HG03060 (cell line): ENCODE data around the gene NUP93.

Experiments used
- ATAC-seq: cut with Tn5 transposase; IDR thresholded peaks from one replicate; pipeline ENCODE4 v1.9.1; 2021; ENCODE audit warnings: low read depth, moderate number of reproducible peaks; ENCODE audit not compliant: unreplicated experiment

The NUP93 gene

DNA sequence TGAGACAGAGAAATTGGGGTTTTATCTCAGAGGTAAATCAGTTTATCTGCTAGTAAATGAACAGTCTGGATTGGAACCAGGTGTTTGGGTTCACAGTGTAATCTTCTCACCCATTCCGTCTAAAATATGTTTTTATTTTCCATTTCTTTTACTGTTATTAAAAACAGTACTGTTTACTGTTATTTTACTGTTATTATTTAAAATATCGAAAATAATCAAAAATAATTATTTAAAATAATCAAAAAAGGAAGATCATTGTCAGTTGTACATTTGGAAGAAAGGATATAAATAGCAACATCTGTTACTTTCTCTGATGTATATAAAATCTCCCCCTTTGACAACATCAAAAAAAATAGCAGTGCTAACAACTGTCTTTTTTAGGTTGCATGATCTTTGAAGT lies 11.5 kb downstream of the NUP93 start:
- no peak for ATAC-seq

DNA sequence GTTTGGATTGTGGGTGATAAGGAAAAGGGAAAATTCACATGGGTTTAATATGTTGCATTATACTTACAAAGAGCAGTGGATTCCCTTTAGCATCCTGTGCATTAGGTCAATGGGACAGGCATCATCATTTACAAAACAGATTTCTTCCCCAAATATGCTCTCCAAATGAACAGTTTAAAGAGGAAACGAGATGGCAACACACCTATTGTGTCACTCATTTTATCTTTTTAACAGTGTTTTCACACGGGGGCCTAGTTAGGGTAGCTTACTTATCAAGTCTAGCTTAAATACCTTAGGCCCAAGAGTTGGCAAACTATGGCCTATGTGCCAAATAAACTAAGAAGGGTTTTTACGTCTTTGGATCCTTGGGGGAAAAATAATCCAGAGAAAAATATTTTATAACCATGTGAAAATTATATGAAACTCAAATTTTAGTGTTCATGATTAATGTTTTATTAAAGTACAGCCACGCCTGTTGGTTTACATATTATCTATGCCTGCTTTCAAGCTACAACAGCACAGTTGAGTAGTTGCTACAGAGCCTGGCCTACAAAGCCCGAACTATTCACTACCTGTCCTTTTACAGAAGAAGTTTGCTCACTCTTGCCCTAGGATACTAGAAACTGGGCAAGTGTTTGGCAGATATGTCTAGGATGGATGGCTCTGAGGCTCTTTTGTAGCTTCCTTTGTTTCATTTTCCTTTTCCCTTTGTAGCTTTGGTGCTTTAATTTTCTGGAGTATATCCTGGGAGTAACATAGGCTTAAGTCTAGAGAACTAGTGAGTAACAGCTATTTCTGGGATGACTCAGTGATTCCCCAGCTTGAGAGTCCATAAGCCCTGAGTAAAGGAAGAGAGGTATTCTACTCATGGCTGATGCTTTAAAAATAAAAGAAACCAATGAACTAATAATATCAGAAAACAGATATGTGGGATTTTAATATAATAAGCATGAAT lies 12.4 kb downstream of the NUP93 start:
- ATAC-seq, result no peak

DNA sequence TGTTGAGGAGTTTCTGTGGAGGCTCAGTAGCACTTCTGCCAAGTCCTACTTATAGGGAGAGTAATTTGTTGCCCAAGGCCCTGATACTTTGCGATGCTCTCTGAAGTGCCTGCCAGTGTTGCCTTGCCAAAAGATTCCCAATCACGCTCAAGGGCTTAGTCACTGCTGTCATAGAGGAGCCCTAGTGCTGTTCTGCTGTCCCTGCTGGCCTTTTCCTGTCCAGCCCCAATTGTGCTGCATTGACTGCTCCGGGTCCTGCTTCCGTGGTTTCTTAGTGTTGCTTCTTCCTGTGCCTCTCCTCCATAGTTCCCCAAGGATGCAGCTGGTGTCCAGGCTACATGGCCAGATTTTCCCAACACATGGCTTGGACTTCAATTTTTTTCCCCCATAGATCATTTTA lies 13.9 kb downstream of the NUP93 start:
- no peak for ATAC-seq

DNA sequence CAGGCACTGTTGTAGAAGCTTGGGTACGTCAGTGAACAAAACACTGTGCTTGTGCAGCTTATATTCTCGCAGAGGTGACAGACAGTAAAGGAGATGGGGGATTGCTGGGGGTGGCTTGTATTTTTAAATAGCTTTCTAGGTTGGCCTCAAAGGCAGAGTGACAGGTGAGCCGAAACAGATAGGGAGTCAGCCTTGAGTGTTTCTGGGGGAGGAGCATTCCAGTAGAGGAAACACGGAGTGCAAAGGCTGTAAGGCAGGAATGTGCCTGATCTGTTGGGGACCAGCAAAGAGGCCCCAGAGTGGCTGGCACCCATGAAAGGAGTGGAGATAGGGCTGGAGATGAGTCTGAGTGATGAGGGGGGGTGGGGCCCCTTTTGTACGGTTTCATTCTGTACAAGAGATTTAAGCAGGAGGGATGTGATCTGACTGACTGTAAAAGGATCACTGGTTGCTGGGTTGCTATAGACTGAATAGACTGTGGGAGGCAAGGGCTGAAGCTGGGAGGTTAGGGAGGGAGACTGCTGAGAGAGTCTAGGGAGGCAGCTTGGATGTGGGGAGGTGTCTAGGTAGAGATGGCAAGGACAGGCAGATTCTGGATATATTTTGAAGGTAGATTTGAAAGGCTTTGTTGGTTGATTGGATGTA lies 15.2 kb downstream of the NUP93 start:
- ATAC-seq, result no peak

DNA sequence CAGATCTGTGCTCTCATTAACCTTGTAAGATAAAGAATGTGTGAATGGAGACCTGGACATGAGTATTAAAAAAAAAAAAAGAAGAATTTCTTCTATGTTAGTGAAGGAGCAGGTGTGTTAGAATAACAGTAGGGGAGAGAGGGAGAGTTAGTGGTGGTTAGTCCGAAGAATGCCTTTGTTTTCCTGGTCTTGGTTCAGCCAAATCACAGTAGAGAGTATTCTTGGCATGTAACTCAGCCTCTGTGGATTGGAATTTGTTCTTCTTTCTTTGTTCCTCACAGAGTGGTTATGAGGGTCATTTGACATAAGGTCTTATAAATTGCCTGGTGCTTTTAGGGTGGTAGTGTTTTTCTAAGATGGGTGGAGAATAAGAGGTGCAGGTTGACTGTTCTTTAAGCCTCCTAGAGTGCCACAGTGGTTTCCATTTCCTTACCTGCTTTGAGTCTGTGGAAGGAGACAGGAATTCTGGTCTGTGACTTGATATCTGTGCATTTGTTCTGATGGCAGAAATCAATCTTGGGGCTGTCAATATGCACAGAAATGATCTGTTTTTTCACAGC lies 17.6 kb downstream of the NUP93 start:
- ATAC-seq, result no peak

DNA sequence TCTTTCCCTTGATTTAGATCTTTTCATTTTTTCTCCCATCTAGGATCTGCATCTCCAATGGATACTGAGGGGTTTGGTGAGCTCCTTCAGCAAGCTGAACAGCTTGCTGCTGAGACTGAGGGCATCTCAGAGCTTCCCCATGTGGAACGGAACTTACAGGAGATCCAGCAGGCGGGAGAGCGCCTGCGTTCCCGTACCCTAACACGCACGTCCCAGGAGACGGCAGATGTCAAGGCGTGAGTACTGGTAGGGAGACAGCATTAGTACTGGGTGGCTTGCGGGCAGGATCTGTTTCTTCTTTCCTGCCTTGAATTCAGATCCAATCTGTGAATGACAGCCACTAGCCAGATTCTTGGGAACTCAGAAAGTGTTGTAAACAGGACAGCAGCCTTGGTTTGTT lies 18.3 kb downstream of the NUP93 start:
- ATAC-seq, result no peak

DNA sequence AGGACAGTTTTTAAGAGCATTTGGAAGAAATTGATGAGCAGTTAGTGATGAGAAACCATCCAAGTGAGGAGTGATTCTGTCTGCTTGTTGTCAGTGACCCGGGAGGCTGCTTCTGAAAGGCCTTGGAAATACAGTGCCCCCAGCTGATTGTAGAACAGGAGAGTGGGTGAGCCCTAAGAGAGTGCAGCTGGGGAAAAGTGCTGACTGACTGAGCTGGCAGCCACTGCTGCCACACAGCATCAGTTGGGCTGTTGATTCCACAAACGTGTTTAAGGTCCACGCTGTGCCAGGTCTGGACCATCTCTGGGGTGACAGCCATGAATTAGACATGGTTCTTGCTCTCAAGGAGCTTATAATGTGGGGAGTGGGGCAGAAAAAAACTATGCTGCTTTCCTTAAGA lies 18.9 kb downstream of the NUP93 start:
- ATAC-seq, result no peak

DNA sequence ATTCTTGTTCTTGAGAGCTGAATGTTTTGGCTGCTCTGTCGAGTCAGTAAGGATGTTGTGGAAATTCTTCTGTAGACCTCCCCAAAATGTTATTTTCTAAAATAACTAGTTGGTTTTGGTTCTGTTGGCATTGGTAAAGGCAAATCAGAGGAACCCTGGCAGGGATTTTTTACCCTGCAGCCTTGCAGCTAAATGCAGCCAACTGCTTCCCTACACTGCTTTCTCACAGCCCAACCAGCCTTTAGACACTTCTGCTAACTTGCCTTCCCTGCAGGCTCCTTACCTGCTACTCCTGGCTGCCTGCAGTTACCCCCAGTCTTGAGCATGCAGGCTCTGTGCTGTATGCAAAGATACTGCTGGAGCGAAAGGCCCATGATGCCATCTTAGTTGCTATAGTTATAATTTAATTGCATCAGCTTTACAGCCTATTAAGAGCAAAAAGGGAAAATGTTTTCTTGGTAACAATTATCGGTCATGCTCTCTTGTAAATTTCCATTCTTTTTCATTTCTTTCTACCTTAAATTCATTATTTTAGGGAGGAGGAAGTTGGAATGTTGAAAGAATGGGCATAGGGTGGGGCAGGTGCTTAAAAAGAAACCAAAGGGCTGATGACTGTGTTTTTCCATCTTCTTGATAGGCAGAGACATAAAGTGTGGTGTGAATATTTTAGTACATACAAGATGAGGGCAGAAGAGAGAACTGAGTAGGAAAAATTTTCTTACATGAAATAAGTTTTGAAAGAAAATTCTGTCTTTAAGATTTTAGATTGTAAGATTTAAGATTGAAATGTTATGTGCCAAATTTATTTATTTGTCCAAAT lies 20.0 kb downstream of the NUP93 start:
- ATAC-seq, result no peak

DNA sequence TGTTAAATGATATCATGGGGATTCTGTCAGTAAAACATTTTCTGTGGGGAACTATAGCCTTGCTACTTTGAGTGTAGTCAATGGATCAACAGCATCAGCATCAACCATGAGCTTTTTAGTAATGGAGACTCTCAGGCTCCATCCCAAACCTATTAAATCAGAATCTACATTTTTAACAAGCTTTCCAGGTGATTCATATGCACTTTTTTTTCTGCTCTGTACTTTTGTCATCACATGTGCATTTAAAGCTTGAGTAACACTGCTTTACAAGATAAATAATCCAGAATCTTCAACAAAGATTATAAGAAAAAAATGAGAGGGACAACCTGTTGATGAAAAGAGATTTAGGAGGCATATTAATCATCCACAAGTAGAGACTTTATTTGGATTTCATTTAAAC lies 23.5 kb downstream of the NUP93 start:
- no peak for ATAC-seq

DNA sequence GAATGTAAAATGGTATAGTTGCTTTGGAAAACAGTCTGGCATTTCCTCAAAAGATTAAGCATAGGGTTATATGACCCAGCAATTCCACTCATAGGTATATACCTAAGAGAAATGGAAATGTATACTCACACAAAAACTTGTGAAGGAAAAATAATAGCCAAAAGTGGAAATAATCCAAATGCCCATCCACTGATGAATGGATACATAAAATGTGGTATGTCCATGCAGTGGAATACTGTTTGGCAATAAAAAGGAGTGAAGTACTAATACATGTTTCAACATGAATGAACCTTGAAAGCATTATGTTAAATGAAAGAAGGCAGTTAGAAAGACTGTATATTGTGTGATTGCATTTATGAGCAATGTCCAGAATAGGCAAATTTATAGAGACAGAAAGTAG lies 25.1 kb downstream of the NUP93 start:
- ATAC-seq, result no peak

DNA sequence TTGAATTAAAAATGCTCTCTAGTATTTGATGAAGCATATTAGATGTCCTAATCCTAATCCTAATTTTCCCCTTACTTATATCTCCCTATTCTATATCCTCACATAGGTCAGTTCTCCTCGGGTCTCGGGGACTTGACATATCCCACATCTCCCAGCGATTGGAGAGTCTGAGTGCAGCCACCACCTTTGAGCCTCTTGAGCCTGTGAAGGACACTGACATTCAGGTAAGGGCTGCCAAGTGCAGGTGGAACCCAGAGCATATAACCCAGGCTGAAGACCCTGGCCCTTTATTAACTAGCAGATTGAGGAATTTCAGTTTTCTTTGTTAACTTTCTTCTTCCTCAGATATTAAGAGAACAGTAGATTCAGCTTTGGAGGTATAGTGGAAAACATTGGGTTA lies 28.5 kb downstream of the NUP93 start:
- ATAC-seq, result no peak

DNA sequence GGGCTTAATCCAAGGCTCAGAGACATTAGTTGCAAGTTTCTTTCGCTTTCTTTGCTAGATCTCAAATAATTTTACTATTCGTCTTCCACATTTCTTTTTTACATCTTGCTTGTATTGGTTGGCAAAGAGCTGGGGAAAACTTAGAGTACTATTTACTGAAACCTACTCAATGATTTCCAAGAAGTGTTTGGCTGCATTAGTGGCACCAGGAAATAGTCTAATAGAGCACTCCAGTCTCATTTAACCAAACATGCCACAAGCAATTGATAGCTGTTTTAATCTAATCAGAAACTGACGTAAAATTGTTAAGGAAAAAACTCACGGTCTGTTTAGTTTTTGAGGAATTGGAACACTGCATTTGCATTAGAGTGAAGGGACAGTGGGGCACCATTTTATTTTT lies 29.0 kb downstream of the NUP93 start:
- ATAC-seq, result no peak

DNA sequence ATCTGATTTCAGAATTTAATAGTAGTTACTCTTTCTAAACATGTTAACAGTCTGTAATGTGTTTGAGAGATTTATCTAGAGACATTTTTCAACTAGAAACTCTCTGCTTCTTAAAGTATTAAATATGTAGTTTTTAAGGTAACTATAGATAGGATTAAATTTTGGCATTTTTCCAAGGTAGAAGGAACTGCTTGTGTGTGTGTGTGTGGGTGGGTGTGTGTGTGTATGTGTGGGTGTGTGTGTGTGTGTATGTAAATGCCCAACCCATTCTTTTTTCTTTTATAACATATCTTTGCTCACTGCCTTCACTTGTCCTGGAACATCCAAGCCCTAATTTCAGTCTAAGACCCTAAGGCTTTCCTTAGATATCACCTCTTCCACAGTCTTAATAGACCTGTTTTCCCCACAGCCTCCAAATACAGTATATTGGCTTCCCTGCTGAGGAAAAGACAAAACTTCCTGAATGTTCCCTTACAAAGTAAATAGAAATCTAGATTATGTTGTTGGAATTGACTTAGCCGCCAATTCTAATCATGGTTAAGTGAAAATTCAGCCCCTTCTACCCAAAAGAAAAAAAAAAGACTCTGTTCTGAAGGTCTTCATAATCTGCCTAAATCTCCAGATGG lies 33.5 kb downstream of the NUP93 start:
- no peak for ATAC-seq

DNA sequence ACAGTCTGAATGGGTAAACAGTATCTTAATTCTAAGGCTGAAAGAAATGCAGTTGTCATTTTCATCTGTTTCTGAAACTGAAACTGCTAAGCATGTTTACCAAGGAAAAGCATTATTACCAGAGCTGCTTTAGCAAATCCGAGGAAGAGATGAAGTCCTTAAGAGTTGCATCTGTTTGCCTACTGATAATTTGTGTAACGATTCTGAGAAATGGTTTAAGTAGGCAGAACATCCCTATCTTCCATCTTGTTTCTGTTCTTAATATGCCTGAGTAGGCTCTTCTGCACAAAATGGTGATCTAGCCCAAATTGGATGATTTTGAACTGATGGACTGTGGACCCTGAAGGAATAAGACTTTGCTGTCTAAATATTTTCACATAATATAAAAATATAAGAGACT lies 34.9 kb downstream of the NUP93 start:
- ATAC-seq, result no peak

DNA sequence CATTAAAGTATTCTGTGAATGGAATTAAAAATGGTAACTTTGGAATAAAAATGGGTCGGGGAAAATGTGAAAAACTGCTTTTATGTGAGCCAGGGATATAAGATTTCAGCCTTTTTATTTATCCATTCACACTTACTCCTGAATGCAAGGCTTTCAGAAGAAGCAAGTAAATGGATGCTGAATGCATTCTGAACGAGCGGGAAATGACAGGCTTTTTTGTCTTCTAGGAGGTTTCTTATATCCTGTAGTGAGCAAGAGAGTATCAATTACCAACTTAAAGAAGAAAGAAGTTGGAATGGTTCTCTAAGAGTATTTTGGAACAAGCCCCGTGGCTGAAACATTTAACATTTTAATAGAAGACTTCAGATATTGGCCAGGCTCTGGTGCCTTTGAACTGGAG lies 36.0 kb downstream of the NUP93 start:
- no peak for ATAC-seq

DNA sequence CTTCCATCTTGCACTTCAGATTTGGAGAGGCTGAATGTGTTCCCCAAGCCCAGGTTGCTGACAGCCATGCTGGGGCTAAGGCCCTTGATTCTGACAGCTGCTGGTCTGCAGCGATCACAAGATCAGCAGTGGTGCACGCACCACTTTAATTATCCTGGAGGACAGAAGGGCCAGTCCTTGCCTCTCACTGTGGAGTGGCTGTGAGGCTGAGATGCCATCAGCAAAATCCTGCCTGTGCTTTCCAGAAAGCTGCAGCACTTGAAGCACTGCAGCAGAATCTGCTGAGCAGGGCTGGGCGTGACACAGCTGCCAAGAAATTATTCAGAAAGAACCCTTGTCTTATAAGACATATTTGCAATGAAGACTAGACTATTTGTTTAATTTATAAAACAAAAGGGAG lies 37.1 kb downstream of the NUP93 start:
- no peak for ATAC-seq

DNA sequence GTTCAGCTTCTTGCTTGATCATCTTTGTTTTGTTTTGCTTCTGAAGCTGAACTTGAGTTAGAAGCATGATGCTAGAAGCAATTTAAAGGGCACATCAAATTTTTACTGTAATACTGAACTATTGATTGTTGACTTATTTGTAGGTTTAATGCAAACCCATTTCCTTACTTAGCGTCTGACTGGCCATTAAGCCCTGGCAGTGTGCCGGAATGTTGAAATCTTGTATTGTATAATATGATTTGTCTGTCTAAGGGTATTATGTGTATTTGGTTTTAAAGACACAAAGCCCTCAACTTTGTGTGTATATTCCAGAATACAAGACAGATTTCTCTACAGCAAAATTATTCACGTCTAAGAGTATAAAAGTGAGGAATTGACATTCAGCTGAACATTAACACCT lies 39.7 kb downstream of the NUP93 start:
- ATAC-seq, result no peak

DNA sequence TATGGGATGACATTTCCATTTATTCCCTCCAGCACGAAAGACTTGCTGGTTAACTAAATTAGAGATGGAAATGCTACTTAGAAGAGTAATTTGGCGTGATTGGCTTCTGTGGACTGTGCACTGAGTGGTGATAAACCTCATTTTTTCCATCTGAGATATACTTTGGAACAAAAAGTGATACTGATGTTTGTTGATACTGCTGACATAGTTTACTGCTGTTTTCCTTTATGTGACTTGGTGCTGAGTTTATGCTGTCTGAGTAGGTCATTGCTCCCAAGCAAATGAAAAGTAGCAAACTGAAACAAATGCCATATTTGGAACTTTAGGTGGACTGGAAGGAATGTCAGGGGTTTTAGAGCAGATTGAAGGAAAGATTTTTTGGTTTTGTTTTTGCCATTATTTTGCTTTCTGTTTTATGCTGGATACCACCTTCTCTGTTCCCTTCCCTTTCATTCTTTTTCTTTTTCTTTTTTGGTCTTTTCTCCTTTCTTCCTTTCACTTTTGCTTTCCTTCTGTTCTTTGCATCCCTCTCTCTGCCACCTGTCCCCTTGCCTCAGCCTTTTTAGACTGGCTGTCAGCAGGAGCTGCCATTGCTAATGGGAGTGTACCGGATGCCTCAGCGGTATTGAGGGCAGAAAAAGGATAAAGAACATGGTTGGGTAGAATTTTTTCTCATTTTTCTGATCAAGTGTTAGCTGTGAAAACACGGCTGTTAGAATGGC lies 41.8 kb downstream of the NUP93 start:
- no peak for ATAC-seq

DNA sequence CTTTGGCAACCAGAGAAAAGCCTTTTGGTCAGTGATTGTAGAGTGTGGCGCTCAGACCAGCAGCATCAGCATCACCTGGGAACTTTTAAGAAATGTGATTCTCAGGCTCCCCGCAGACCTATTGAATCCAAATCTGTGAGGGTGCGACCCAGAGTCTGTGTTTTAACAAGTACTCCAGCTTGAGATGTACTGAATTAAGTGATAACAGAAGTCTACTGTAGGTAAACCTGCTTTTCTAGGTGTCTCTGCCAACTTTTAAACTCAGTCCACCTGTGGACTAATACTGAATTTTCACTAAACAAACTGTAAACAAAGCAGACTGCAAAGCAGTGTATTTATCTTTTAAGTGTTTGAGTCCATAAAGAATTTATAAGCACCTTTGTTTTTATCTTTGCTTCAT lies 43.6 kb downstream of the NUP93 start:
- ATAC-seq, result no peak
